Endothelial cell of umbilical vein (primary cell): ENCODE results near the gene DNAJB8. TPM values are rescaled to one million over a fixed set of nuclear protein-coding genes. Genes with fewer than 3 reads are reported as not detected.

Experiments used
- BruUV-seq: library from RNA; stranded (reverse); fragments of 400-500 nt; replicated peaks from 2 replicates; lab custom pipeline; 2021; lab: Mats Ljungman, UMichigan
- CTCF ChIA-PET: fragments of 300-600, 350-600 bp; sonication (Branson Sonifier 250); formaldehyde crosslinking; loops from one replicate; lab custom pipeline; 2021; ENCODE audit warnings: antibody characterized with exemption, inconsistent platforms; lab: Charles Lee
- POLR2A ChIA-PET: fragments of 300-600, 350-600 bp; sonication (Branson Sonifier 250); formaldehyde crosslinking; loops from one replicate; lab custom pipeline; 2021; ENCODE audit warnings: antibody characterized with exemption, inconsistent platforms; lab: Charles Lee
- DNase-seq: peaks from one replicate; pipeline ENCODE4 v3.0.0-alpha.2; 2011; ENCODE audit warnings: low read depth, low spot score
- FAIRE-seq: peaks from 2 replicates; lab custom pipeline; 2011; peaks lifted over from hg19 to GRCh38; lab: Jason Lieb, UNC
- H2AFZ ChIP-seq: 2 replicates; pipeline ENCODE4 v1.6.0; 2012; ENCODE audit warnings: low read depth, low read length, control low read depth, inconsistent platforms
- H3K27ac ChIP-seq: 2 replicates; pipeline ENCODE4 v1.5.1; 2011; ENCODE audit warnings: low read depth, mild to moderate bottlenecking, control low read depth, low read length, moderate library complexity; ENCODE audit not compliant: insufficient read depth
- H3K27me3 ChIP-seq, 2 experiments: 2 replicates each; pipeline versions ENCODE4 v1.6.0 to v1.6.1; 2011; ENCODE audit warnings: low read length in 2 of 2, mixed read lengths in 1 of 2; ENCODE audit not compliant: control insufficient read depth in 2 of 2, insufficient read depth in 2 of 2
- H3K36me3 ChIP-seq, 2 experiments: 2 replicates in 1 of 2; 3 replicates in 1 of 2; pipeline ENCODE4 v1.5.1; 2011; ENCODE audit warnings: low read length in 2 of 2, mild to moderate bottlenecking in 1 of 2, moderate library complexity in 1 of 2; ENCODE audit not compliant: control insufficient read depth in 2 of 2, insufficient read depth in 2 of 2; ENCODE audit errors: extremely low read depth in 1 of 2
- H3K4me1 ChIP-seq: 3 replicates; pipeline ENCODE4 v1.5.1; 2011; ENCODE audit warnings: mild to moderate bottlenecking, low read length; ENCODE audit not compliant: control insufficient read depth, insufficient read depth; ENCODE audit errors: extremely low read depth
- H3K4me2 ChIP-seq: 2 replicates; pipeline ENCODE4 v1.6.1; 2011; ENCODE audit warnings: low read length, control low read depth, mixed read lengths; ENCODE audit not compliant: insufficient read depth
- H3K4me3 ChIP-seq, 3 experiments: fragments of 200-600 bp in 1 of 3; sonication (generic), shearing (Covaris generic) in 1 of 3; replicated peaks in 1 of 3; 2 replicates each; pipeline ENCODE4 v1.5.1; 2011 to 2016; ENCODE audit warnings: control low read depth in 3 of 3, low read length in 3 of 3, mild to moderate bottlenecking in 2 of 3, inconsistent platforms in 1 of 3, low read depth in 1 of 3, moderate library complexity in 1 of 3; ENCODE audit not compliant: insufficient read depth in 1 of 3
- H3K79me2 ChIP-seq: 2 replicates; pipeline ENCODE4 v1.6.0; 2012; ENCODE audit warnings: low read length, inconsistent platforms; ENCODE audit not compliant: control insufficient read depth, insufficient read depth
- H3K9ac ChIP-seq: replicated peaks from 2 replicates; pipeline ENCODE3; 2011; ENCODE audit warnings: low read length, control low read depth; ENCODE audit not compliant: insufficient read depth; ENCODE audit errors: extremely low read depth
- H3K9me1 ChIP-seq: replicated peaks from 3 replicates; pipeline ENCODE4 v1.6.0; 2011; ENCODE audit warnings: mild to moderate bottlenecking, low read length; ENCODE audit not compliant: control insufficient read depth, insufficient read depth; ENCODE audit errors: extremely low read depth
- H3K9me3 ChIP-seq: replicated peaks from 2 replicates; pipeline ENCODE4 v1.5.1; 2012; ENCODE audit warnings: low read length, inconsistent platforms; ENCODE audit not compliant: control insufficient read depth, insufficient read depth
- H4K20me1 ChIP-seq: replicated peaks from 2 replicates; pipeline ENCODE3; 2011; ENCODE audit warnings: mild to moderate bottlenecking, low read length; ENCODE audit not compliant: control insufficient read depth, insufficient read depth; ENCODE audit errors: extremely low read depth
- EZH2 ChIP-seq: IDR thresholded peaks from 2 replicates; pipeline ENCODE4 v1.6.1; 2012; ENCODE audit warnings: borderline replicate concordance, low read depth, mild to moderate bottlenecking, moderate library complexity, low read length, inconsistent platforms; ENCODE audit not compliant: severe bottlenecking
- FOS ChIP-seq: IDR thresholded peaks from 2 replicates; pipeline ENCODE4 v1.6.1; 2011; ENCODE audit warnings: mild to moderate bottlenecking, low read length, moderate library complexity, borderline replicate concordance; ENCODE audit not compliant: insufficient read depth
- GATA2 ChIP-seq: IDR thresholded peaks from 2 replicates; pipeline ENCODE4 v1.7.0; 2011; ENCODE audit warnings: low read depth, mild to moderate bottlenecking, moderate library complexity, mixed read lengths, low read length; ENCODE audit not compliant: insufficient read length, insufficient read depth
- JUN ChIP-seq: IDR thresholded peaks from 2 replicates; pipeline ENCODE4 v1.6.1; 2011; ENCODE audit warnings: borderline replicate concordance, low read depth; ENCODE audit not compliant: insufficient read length, insufficient read depth
- MYC ChIP-seq: IDR thresholded peaks from one replicate; pipeline ENCODE4 v1.6.1; 2011; ENCODE audit warnings: mild to moderate bottlenecking, low read depth, low read length
- POLR2A ChIP-seq: IDR thresholded peaks from 2 replicates; pipeline ENCODE4 v1.6.1; 2012; ENCODE audit warnings: low read depth, mild to moderate bottlenecking, control low read depth, low read length
- POLR2AphosphoS5 ChIP-seq: IDR thresholded peaks from 2 replicates; pipeline ENCODE4 v1.6.1; 2012; ENCODE audit warnings: low read depth, mild to moderate bottlenecking, control low read depth, low read length, moderate library complexity; ENCODE audit not compliant: insufficient read depth
- dilution Hi-C: fragments of 300-500 bp; cut with MboI; formaldehyde crosslinking; loops from one replicate; pipeline ENCODE4 v1.15.0; 2019; ENCODE audit warnings: low sequenced_read_pairs; ENCODE audit not compliant: extremely low pct_ligation_motif_present
- intact Hi-C: fragments of 100-400 bp; cut with micrococcal nuclease; formaldehyde crosslinking; loops from one replicate; pipeline ENCODE4 v1.10.0; 2022
- polyA plus RNA-seq, 4 experiments: library from polyadenylated mRNA; depleted of rRNA in 3 of 4; stranded (reverse) in 3 of 4; unstranded in 1 of 4; fragments of >200 nt; gene quantifications; 2 replicates each; pipeline versions ENCODE4 v1.2.1 to v1.2.3, GENCODE V29; 2011 to 2012; ENCODE audit warnings: missing spikeins in 1 of 4
- total RNA-seq: library from RNA; stranded (reverse); gene quantifications from 2 replicates; pipeline ENCODE4 v1.2.3, GENCODE V29; 2021
- TF ChIP-seq, protein P1 (sequence below), 2 donors: IDR thresholded peaks; 1 replicate in 1 of 2; 2 replicates in 1 of 2; pipeline ENCODE4 v1.5.1; 2011; ENCODE audit warnings: low read length in 2 of 2, mild to moderate bottlenecking in 2 of 2, moderate library complexity in 2 of 2, control low read depth in 1 of 2, inconsistent platforms in 1 of 2, low read depth in 1 of 2; ENCODE audit not compliant: insufficient read depth in 1 of 2; ENCODE audit errors: extremely low read depth in 1 of 2
- TF ChIP-seq, protein P2 (sequence below): IDR thresholded peaks from 2 replicates; pipeline ENCODE4 v1.6.1; 2011; ENCODE audit not compliant: insufficient read depth, insufficient read length

Gene DNAJB8
- total and polyA plus RNA-seq, 2 donors (not counting 3 experiments of a cell fraction or from before 2014, with no cell fraction given) = not detected

DNA sequence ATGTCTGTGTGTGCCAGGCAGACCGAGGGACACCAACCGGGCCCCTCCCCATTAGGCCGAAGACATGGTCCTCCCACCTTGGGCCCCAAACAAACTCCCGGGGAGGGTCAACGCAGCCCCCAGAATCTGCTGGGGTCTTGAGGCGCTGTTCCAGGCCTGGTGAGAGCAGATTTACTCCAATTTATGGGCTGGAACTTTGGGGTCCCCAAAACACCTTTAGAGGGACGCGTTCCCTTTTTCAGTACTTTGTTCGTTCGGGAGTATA is 23.9 kb upstream of the DNAJB8 start:
- CTCF ChIA-PET = interaction anchor here (0.8 to 2.5 kb wide), 9 partner anchors 9 to 117 kb away, joined by 3 to 23 read pairs (median 5); no protein-coding TSS in a partner anchor
- H2AFZ ChIP-seq = no peak overlapping the region
- peak overlapping the region; percentile 97 for H3K27ac ChIP-seq
- FAIRE-seq (peak; percentile 38), DNase-seq (no peak)
- H3K9me1 ChIP-seq = no peaks in the 10 kb centered on the region
- peak overlapping the region; percentile 94 for H3K9ac ChIP-seq
- H3K4me2 ChIP-seq = peak overlapping the region; percentile 76
- no peak for TF ChIP-seq FOS
- TF ChIP-seq MYC = no peak
- TF ChIP-seq EZH2 = no peak
- TF ChIP-seq POLR2AphosphoS5 = no peak
- no peak for TF ChIP-seq POLR2A
- TF ChIP-seq JUN = no peak
- TF ChIP-seq, protein P1, sequence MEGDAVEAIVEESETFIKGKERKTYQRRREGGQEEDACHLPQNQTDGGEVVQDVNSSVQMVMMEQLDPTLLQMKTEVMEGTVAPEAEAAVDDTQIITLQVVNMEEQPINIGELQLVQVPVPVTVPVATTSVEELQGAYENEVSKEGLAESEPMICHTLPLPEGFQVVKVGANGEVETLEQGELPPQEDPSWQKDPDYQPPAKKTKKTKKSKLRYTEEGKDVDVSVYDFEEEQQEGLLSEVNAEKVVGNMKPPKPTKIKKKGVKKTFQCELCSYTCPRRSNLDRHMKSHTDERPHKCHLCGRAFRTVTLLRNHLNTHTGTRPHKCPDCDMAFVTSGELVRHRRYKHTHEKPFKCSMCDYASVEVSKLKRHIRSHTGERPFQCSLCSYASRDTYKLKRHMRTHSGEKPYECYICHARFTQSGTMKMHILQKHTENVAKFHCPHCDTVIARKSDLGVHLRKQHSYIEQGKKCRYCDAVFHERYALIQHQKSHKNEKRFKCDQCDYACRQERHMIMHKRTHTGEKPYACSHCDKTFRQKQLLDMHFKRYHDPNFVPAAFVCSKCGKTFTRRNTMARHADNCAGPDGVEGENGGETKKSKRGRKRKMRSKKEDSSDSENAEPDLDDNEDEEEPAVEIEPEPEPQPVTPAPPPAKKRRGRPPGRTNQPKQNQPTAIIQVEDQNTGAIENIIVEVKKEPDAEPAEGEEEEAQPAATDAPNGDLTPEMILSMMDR (IDR thresholded peaks at IDR 0.05; ENCODE audit: extremely low read depth in 1 of 2, insufficient read depth in 1 of 2, low read depth in 1 of 2, low read length in 2 of 2) = no peak
- TF ChIP-seq, protein P2, sequence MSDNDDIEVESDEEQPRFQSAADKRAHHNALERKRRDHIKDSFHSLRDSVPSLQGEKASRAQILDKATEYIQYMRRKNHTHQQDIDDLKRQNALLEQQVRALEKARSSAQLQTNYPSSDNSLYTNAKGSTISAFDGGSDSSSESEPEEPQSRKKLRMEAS = no peak
- no peak for TF ChIP-seq GATA2
- H4K20me1 ChIP-seq = no peaks in the 10 kb centered on the region
- BruUV-seq = no TSS peak
- no peaks in the 10 kb centered on the region for H3K27me3 ChIP-seq
- POLR2A ChIA-PET = interaction anchor here (0.6 kb wide), 1 partner anchor 630 kb away, joined by 6 read pairs; no protein-coding TSS in a partner anchor
- peaks cover 0 to 5% of the 10 kb centered on the region in 2 experiments for H3K36me3 ChIP-seq
- dilution Hi-C loops (no loop called here), intact Hi-C loops (loop anchor here (2.0 to 5.0 kb wide), 2 partner anchors 64 to 393 kb away; no protein-coding TSS in a partner anchor)
- H3K9me3 ChIP-seq = no peaks in the 10 kb centered on the region
- peaks cover 98% of the 10 kb centered on the region for H3K79me2 ChIP-seq
- peaks cover 9% of the 10 kb centered on the region for H3K4me1 ChIP-seq
- peak overlapping the region; percentile 77 to 95 (median 83) for H3K4me3 ChIP-seq
